IMR-90 (cell line): ENCODE data around the gene GATD1. TPM values are rescaled to one million over a fixed set of nuclear protein-coding genes. Genes with fewer than 3 reads are reported as not detected.

Source experiments
- ATAC-seq: fragments of 200-7000 bp; cut with Tn5 transposase; 2 replicates; pipeline ENCODE4 v1.9.1; 2020; ENCODE audit warnings: low read depth, mild to moderate bottlenecking, moderate library complexity
- BruUV-seq: library from RNA; stranded (reverse); fragments of 400-500 nt; replicated peaks from 2 replicates; lab custom pipeline; 2021; lab: Mats Ljungman, UMichigan
- CTCF ChIA-PET: fragments of 300-600 bp; formaldehyde crosslinking; extraction: SDS; loops from one replicate; lab custom pipeline; 2021; ENCODE audit warnings: antibody characterized with exemption; lab: Yijun Ruan, JAX
- POLR2A ChIA-PET: fragments of 300-600 bp; sonication (Branson Sonifier 250); formaldehyde crosslinking; loops from one replicate; lab custom pipeline; 2022; ENCODE audit warnings: antibody characterized with exemption; ENCODE audit not compliant: unreplicated experiment; lab: Charles Lee
- DNase-seq: peaks from one replicate; pipeline ENCODE4 v3.0.0; 2013
- H2AFZ ChIP-seq: replicated peaks from 2 replicates; pipeline ENCODE3; 2013; ENCODE audit warnings: low read length, mild to moderate bottlenecking; ENCODE audit not compliant: poor library complexity
- H2AK5ac ChIP-seq: 2 replicates; pipeline ENCODE4 v1.6.1; 2013; ENCODE audit warnings: low read depth, low read length, inconsistent platforms
- H2AK9ac ChIP-seq: replicated peaks from 2 replicates; pipeline ENCODE3; 2013; ENCODE audit warnings: mild to moderate bottlenecking, low read depth, low read length, moderate library complexity; ENCODE audit not compliant: poor library complexity
- H2BK120ac ChIP-seq: 2 replicates; pipeline ENCODE4 v1.6.1; 2013; ENCODE audit warnings: low read depth, low read length, inconsistent platforms
- H2BK15ac ChIP-seq: 3 replicates; pipeline ENCODE4 v1.6.1; 2013; ENCODE audit warnings: low read depth, low read length, inconsistent platforms
- H2BK20ac ChIP-seq: 2 replicates; pipeline ENCODE4 v1.6.1; 2013; ENCODE audit warnings: low read depth, mild to moderate bottlenecking, inconsistent platforms, low read length, moderate library complexity
- H2BK5ac ChIP-seq: 2 replicates; pipeline ENCODE4 v1.6.1; 2013; ENCODE audit warnings: mild to moderate bottlenecking, low read depth, low read length, inconsistent platforms; ENCODE audit not compliant: poor library complexity, severe bottlenecking
- H3K14ac ChIP-seq: replicated peaks from 2 replicates; pipeline ENCODE4 v1.6.1; 2013; ENCODE audit warnings: low read depth, low read length, inconsistent platforms
- H3K18ac ChIP-seq: 2 replicates; pipeline ENCODE4 v1.6.1; 2013; ENCODE audit warnings: low read depth, low read length, control low read depth
- H3K23ac ChIP-seq: 2 replicates; pipeline ENCODE4 v1.6.1; 2013; ENCODE audit warnings: low read depth, low read length, inconsistent platforms
- H3K27ac ChIP-seq: 2 replicates; pipeline ENCODE4 v1.5.1; 2013; ENCODE audit warnings: mild to moderate bottlenecking, control low read depth, low read length; ENCODE audit not compliant: insufficient read depth
- H3K27me3 ChIP-seq: 2 replicates; pipeline ENCODE4 v1.6.1; 2013; ENCODE audit warnings: low read length; ENCODE audit not compliant: control insufficient read depth, insufficient read depth
- H3K36me3 ChIP-seq: 2 replicates; pipeline ENCODE4 v1.6.1; 2013; ENCODE audit warnings: low read length, mixed read lengths; ENCODE audit not compliant: control insufficient read depth, insufficient read depth
- H3K4ac ChIP-seq: 2 replicates; pipeline ENCODE4 v1.6.1; 2013; ENCODE audit warnings: low read depth, low read length, inconsistent platforms
- H3K4me1 ChIP-seq: 2 replicates; pipeline ENCODE4 v1.6.1; 2013; ENCODE audit warnings: low read length, mixed read lengths; ENCODE audit not compliant: control insufficient read depth, insufficient read depth
- H3K4me2 ChIP-seq: 2 replicates; pipeline ENCODE4 v1.6.1; 2013; ENCODE audit warnings: low read depth, mild to moderate bottlenecking, control low read depth, low read length, moderate library complexity
- H3K4me3 ChIP-seq: 2 replicates; pipeline ENCODE4 v1.5.1; 2013; ENCODE audit warnings: low read depth, mild to moderate bottlenecking, control low read depth, low read length, moderate library complexity; ENCODE audit not compliant: insufficient read depth
- H3K56ac ChIP-seq: 2 replicates; pipeline ENCODE4 v1.6.1; 2013; ENCODE audit warnings: low read length, inconsistent platforms; ENCODE audit not compliant: insufficient read depth; ENCODE audit errors: extremely low read depth
- H3K79me1 ChIP-seq, 2 experiments: 2 replicates each; pipeline ENCODE4 v1.6.1; 2013; ENCODE audit warnings: low read length in 2 of 2, inconsistent platforms in 1 of 2, low read depth in 1 of 2
- H3K9ac ChIP-seq: 2 replicates; pipeline ENCODE4 v1.6.1; 2013; ENCODE audit warnings: low read depth, low read length, control low read depth
- H3K9me1 ChIP-seq: 2 replicates; pipeline ENCODE4 v1.6.1; 2013; ENCODE audit warnings: low read length, inconsistent platforms; ENCODE audit not compliant: insufficient read depth
- H3K9me3 ChIP-seq: 2 replicates; pipeline ENCODE4 v1.6.1; 2013; ENCODE audit warnings: low read length; ENCODE audit not compliant: control insufficient read depth, insufficient read depth
- H4K20me1 ChIP-seq: 2 replicates; pipeline ENCODE4 v1.6.1; 2013; ENCODE audit warnings: low read length, inconsistent platforms; ENCODE audit not compliant: insufficient read depth
- H4K5ac ChIP-seq: 2 replicates; pipeline ENCODE4 v1.6.1; 2013; ENCODE audit warnings: mild to moderate bottlenecking, low read depth, low read length, control low read depth
- H4K8ac ChIP-seq, 2 experiments: 2 replicates each; pipeline ENCODE4 v1.6.1; 2013; ENCODE audit warnings: low read depth in 2 of 2, low read length in 2 of 2, control low read depth in 1 of 2, inconsistent platforms in 1 of 2
- H4K91ac ChIP-seq: 2 replicates; pipeline ENCODE4 v1.6.1; 2013; ENCODE audit warnings: low read depth, low read length, inconsistent platforms; ENCODE audit not compliant: insufficient read depth
- FOS ChIP-seq: fragments of 150-350 bp; IDR thresholded peaks from 2 replicates; pipeline ENCODE4 v1.6.1; 2016; ENCODE audit warnings: low read depth, low read length
- RAD21 ChIP-seq: IDR thresholded peaks from 2 replicates; pipeline ENCODE4 v1.6.1; 2012; ENCODE audit warnings: low read length, improper control_type of control experiment
- RFX5 ChIP-seq: IDR thresholded peaks from 2 replicates; pipeline ENCODE4 v1.8.0; 2012; ENCODE audit warnings: low read depth, mild to moderate bottlenecking, low read length, moderate library complexity
- SMC3 ChIP-seq: fragments of 150-350 bp; IDR thresholded peaks from 2 replicates; pipeline ENCODE4 v1.6.1; 2016; ENCODE audit warnings: low read depth, mild to moderate bottlenecking, antibody characterized with exemption, low read length, moderate library complexity
- WGBS, 2 experiments: methylation state at CpG; one replicate each; pipeline versions ENCODE4 v1.1.5 to v1.1.7; 2013; ENCODE audit warnings: missing lambda C conversion rate in 2 of 2; ENCODE audit not compliant: insufficient read length in 1 of 2; ENCODE audit errors: extremely low coverage in 2 of 2; 5-methylcytosine and 5-hydroxymethylcytosine counted together
- dilution Hi-C: fragments of 300-500 bp; cut with HindIII; formaldehyde crosslinking; loops from one replicate; pipeline ENCODE4 v1.14.3; 2018; ENCODE audit warnings: low sequenced_read_pairs; ENCODE audit not compliant: unreplicated experiment
- in situ Hi-C: fragments of 300-500 bp; cut with MboI; formaldehyde crosslinking; loops from 3 replicates; pipeline ENCODE4 v1.14.3; 2019; ENCODE audit warnings: low sequenced_read_pairs, inconsistent platforms, mixed read lengths
- intact Hi-C: fragments of 100-400 bp; cut with micrococcal nuclease; formaldehyde crosslinking; loops from 2 replicates; pipeline ENCODE4 v1.10.0; 2022
- polyA plus RNA-seq, 3 experiments: library from polyadenylated mRNA; depleted of rRNA; stranded (reverse); fragments of >200 nt; gene quantifications; 2 replicates each; pipeline ENCODE4 v1.2.3, GENCODE V29; 2012; ENCODE audit warnings: low replicate concordance in 1 of 3
- total RNA-seq: library from RNA; depleted of rRNA; stranded (reverse); fragments of >200 nt; gene quantifications from 2 replicates; pipeline ENCODE4 v1.2.3, GENCODE V29; 2012
- TF ChIP-seq, protein P1 (sequence below): conservative IDR thresholded peaks from 2 replicates; pipeline ENCODE4 v1.5.1; 2012; ENCODE audit warnings: mild to moderate bottlenecking, low read depth, low read length, improper control_type of control experiment

Gene GATD1
- total and polyA plus RNA-seq, 2 of the 4 experiments (the other 2 are of a cell fraction): 3.0 to 52.5 TPM

DNA sequence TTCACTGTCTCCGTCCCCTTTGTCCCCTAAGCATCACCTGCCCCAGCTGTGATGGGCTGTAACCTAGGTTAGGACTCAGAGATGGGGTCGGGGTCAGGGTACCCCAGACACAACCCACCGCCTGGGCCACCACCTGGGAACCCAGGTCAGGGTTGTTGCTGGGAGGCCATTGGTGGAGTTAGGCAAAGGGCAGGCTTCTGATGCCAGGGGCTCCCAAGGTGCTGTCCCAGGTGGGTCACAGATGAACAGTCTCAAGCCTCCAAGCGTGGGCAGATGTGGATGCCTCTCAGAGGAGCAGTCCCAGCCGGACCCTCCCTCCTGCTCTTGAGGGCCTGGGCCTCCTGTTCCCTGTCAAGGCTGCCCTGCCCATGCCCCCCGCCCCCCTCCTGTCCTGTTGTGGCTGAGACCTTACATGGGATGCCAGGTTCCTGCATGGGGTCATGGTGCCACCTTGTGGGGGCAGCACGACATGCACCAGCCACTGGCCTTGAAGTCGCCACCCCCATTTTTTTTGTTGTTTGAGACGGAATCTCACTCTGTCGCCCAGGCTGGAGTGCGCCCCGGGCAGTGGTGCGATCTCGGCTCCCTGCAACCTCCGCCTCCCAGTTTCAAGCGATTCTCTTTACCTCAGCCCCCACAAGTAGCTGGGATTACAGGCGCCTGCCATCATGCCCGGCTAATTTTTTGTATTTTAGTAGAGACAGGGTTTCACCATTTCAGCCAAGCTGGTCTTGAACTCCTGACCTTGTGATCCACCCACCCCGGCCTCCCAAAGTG, 12.1 kb downstream of the GATD1 start:
- peak; percentile 36 for DNase-seq
- no peaks in the 10 kb centered on the region for H3K27me3 ChIP-seq
- H2BK5ac ChIP-seq: no peak overlapping the region
- no peak overlapping the region for H3K23ac ChIP-seq
- peaks cover 3% of the 10 kb centered on the region; the same call in 1 of the 2 replicates for H3K9me1 ChIP-seq
- no peak overlapping the region for H2BK20ac ChIP-seq
- no peak overlapping the region for H3K18ac ChIP-seq
- H3K4me1 ChIP-seq: peaks cover 5% of the 10 kb centered on the region
- H2BK120ac ChIP-seq: no peak overlapping the region
- H3K56ac ChIP-seq: no peak overlapping the region
- no peak overlapping the region for H4K91ac ChIP-seq
- no peak overlapping the region for H3K9ac ChIP-seq
- peaks cover 58% of the 10 kb centered on the region for H3K36me3 ChIP-seq
- H3K79me1 ChIP-seq: peaks cover 4 to 50% of the 10 kb centered on the region in 2 experiments; a peak in 3 of 4 replicates
- H2BK15ac ChIP-seq: no peak overlapping the region
- in situ Hi-C loops: no loop called here
- H2AK9ac ChIP-seq: no peak overlapping the region
- H4K5ac ChIP-seq: no peak overlapping the region
- ATAC-seq: peak; percentile 47
- H2AFZ ChIP-seq: peak overlapping the region; percentile 14
- H4K8ac ChIP-seq: no peak overlapping the region
- POLR2A ChIA-PET: no interaction called here
- H3K14ac ChIP-seq: no peak overlapping the region
- H3K27ac ChIP-seq: no peak overlapping the region
- intact Hi-C loops: no loop called here
- BruUV-seq: no TSS peak
- dilution Hi-C loops: no loop called here
- 62% methylated on average over 10 of the region's 19 CpGs; no CpG with 5 or more reads in 1 of the 2 experiments for WGBS, 2 experiments
- peak; percentile 57 for TF ChIP-seq RAD21
- peak; percentile 22; the same call in 1 of the 2 replicates for TF ChIP-seq SMC3
- no peak for TF ChIP-seq RFX5
- TF ChIP-seq FOS: no peak
- TF ChIP-seq, protein P1, sequence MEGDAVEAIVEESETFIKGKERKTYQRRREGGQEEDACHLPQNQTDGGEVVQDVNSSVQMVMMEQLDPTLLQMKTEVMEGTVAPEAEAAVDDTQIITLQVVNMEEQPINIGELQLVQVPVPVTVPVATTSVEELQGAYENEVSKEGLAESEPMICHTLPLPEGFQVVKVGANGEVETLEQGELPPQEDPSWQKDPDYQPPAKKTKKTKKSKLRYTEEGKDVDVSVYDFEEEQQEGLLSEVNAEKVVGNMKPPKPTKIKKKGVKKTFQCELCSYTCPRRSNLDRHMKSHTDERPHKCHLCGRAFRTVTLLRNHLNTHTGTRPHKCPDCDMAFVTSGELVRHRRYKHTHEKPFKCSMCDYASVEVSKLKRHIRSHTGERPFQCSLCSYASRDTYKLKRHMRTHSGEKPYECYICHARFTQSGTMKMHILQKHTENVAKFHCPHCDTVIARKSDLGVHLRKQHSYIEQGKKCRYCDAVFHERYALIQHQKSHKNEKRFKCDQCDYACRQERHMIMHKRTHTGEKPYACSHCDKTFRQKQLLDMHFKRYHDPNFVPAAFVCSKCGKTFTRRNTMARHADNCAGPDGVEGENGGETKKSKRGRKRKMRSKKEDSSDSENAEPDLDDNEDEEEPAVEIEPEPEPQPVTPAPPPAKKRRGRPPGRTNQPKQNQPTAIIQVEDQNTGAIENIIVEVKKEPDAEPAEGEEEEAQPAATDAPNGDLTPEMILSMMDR: peak; percentile 50
- H2AK5ac ChIP-seq: no peak overlapping the region
- H3K4me2 ChIP-seq: no peak overlapping the region
- no peaks in the 10 kb centered on the region for H3K9me3 ChIP-seq
- CTCF ChIA-PET: no interaction called here
- H3K4me3 ChIP-seq: no peak overlapping the region
- no peak overlapping the region for H3K4ac ChIP-seq
- peaks cover 43% of the 10 kb centered on the region for H4K20me1 ChIP-seq
